Measurements from ENCODE around the gene OAS1.

GRCh38 chr12:112942572-112942971, 35.8 kb downstream of the OAS1 start:
- TF ChIP-seq, protein P1, sequence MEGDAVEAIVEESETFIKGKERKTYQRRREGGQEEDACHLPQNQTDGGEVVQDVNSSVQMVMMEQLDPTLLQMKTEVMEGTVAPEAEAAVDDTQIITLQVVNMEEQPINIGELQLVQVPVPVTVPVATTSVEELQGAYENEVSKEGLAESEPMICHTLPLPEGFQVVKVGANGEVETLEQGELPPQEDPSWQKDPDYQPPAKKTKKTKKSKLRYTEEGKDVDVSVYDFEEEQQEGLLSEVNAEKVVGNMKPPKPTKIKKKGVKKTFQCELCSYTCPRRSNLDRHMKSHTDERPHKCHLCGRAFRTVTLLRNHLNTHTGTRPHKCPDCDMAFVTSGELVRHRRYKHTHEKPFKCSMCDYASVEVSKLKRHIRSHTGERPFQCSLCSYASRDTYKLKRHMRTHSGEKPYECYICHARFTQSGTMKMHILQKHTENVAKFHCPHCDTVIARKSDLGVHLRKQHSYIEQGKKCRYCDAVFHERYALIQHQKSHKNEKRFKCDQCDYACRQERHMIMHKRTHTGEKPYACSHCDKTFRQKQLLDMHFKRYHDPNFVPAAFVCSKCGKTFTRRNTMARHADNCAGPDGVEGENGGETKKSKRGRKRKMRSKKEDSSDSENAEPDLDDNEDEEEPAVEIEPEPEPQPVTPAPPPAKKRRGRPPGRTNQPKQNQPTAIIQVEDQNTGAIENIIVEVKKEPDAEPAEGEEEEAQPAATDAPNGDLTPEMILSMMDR (IDR thresholded peaks at IDR 0.05) = no peak
- no peak for TF ChIP-seq POLR2A (IDR thresholded peaks at IDR 0.05)

All from esophagus squamous epithelium (tissue), 4 donors.